Nucleus accumbens (tissue), 56 donors: ENCODE measurements around the gene MRRF.
A peak's percentile ranks its signal among the peaks of the same experiment; 100 is the strongest.
"Not testable (repeated sequence)": the region's sequence is repeated elsewhere in the genome, so short reads cannot be mapped to it uniquely, and the experiment has no call there.

Source experiments
- DNase-seq, 56 donors: peaks; one replicate each; lab custom pipeline; 2025; lab: John Stamatoyannopoulos, UW

The MRRF gene

DNA sequence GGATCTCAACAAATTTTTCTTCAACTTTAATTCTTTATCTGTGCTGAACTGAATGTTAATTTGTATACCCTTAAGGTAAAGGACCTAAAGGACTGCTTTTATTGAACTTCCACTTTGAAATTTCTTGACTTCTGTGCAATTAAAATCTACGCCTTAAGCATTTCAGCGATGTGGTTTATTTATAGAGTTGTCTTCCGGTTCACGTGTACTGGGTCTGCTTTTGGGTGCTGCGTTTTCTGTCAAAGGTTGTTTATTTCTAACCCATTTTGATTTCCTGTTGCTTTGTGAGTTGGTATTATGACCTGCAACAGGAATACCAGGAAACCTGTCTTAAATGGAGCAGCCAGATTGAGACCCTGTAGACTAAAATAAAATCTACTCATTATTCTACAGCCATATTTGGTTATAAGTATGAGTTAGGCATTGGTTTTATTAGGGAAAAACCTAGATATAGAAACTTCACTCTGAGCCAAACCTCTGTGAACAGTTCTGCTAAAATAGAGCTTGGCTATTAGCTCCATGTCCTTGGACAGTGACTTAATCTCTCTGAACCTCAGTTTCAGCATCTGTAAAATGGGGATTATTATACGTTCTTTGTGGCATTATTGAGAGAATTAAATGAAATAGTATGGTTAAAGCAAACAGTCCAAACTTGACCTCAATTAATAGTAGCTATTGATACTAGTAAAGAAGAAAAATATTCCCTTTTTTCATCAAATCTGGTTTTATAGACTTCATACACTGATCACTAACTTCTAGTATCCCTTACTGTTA, 3.5 kb downstream of the MRRF start:
- no peak for DNase-seq

DNA sequence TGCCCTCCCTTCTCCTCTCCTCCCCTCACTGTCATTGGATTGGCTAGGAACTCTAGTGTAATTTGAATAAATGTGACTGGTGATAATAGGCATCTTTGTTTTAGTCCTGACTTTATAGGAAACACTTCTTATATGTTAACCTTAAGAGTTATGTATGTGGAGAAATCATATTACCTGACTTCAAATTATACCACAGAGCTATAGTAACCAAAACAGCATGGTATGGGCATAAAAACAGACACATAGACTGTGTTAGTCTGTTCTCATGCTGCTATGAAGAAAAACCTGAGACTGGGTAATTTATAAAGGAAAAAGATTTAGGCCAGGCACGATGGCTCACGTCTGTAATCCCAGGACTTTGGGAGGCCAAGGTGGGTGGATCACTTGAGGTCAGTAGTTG, 9.4 kb downstream of the MRRF start:
- no peak for DNase-seq

DNA sequence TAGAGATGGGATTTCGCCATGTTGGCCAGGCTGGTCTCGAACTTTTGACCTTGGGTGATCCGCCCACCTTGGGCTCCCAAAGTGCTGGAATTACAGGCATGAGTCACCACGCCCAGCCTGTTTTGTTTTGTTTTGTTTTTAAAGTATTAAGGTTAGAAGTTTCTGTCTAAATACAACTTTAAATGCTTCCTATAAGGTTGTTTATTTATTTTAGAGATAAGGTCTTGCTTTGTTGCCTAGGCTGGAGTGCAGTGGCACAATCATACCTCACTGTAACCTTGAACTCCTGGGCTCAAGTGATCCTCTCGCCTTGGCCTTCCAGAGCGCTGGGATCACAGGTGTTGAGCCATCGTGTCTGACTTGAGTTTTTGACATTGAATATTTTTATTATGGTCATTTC, 11.4 kb downstream of the MRRF start:
- DNase-seq, result no peak

DNA sequence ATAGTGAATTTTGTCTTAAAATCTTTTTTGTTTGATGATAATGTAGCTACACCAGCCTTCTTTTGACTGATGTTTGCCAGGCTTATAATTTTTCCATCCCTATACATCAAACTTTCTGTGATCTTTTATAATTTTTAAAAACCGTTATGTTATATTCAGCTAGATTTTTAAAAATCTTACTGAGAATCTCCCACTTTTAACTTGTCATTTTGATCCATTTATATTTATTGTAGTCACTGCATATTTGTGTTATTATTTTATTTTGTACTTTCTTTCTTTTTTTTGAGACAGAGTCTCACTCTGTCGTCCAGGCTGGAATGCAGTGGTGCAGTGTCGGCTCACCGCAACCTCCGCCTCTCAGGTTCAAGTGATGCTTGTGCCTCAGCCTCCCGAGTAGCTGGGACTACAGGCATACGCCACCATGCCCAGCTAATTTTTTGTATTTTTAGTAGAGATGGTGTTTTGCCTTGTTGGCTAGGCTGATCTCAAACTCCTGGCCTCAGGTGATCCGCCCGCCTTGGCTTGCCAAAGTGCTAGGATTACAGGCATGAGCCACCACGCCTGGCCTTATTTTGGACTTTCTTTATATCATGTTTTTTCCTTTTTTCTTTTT, 12.7 kb downstream of the MRRF start:
- no peak for DNase-seq

DNA sequence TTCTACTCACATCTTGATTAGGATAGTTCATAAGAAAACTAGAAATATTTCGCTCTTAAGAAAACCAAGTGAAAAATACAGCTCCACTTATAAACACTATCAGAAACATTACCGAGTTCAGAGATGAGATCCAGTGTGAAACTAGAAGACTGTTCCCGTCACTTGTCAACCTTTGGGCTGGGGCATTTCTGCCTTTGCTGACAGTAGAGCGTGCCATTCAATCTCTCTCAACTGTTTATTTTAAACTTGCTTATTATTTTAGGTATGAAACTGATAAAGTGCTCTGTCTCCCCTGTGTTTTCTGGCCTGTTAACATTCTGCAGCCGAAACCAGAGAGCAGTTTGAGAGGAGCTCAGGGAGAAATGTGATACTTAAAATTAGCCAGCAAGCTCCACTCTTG, 16.7 kb downstream of the MRRF start:
- no peak for DNase-seq

DNA sequence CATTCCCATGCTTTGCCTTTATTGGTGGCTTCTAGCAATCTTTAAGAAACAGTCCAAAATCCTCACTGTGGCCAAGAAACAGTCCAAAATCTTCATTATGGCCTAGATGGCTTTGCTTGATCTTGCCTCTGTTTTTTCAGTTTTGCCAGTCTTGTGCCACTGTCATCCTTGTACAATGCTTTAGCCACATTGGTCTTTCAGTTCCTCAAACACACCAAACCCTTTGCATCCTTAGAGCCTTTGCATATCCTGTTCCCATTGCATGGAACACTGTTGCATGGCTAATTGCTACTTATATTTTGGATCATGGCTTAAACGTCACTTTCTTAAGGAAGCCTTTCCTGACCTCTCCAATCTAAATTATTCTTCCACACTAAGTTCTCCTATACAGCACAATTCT, 22.1 kb downstream of the MRRF start:
- DNase-seq, result no peak

DNA sequence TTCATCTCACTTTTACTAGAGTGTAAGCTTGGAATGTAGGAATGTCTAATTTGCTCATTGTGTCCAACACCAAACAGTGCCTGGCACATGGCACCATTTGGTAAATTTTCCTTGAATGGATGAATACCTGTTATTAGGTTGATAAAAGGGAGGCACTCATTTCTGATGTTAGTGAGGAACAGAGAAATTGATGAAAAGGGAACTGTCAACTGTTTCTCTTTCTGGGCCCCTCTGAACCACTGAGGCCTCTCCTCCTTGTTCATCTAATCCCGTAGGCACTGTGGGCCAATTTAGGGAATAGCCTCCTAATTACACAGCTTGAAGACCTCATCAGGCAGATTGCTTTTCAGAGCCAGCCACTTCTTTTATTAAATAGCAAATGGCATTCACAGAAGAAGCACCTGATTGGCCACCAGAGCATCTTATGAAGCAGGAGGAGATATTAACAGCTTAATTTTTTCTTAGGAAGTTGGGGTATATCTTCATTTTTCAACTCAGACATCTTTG, 22.6 kb downstream of the MRRF start:
- no peak for DNase-seq

DNA sequence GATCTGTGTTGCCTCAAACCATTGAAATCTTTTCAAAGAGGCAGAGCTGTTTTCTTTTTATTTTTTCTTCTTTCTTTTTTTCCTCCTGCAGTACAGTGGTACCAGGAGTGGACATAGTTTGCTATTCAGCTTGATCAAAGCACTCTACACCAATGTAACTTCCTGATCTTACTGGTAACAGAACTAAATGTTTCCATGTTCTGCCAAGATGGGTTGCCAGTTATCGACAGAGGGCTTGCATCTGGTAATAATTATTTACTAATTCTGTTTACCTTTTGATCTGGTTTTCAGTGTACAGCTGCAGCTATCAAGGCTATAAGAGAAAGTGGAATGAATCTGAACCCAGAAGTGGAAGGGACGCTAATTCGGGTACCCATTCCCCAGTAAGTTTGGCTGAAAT, 26.8 kb downstream of the MRRF start:
- no peak for DNase-seq

DNA sequence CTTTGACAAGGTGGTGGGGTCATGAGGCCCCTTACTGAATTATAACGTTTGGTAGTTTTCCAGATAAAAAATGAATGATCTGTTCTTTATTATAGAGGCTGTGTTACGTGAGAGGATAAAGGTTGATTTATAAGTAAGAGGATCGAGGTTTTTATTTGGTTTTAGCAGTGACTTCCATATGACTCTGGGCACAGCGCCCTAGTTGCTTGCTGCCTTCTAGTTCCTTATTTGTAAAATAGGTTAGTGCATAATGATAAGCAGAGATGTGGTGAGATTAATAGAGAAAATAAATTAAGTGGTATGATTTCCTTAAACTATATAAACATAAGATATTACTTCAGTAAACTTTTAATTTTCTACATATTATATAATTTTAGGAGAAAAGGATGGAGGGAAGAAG, 29.8 kb downstream of the MRRF start:
- DNase-seq, result no peak

DNA sequence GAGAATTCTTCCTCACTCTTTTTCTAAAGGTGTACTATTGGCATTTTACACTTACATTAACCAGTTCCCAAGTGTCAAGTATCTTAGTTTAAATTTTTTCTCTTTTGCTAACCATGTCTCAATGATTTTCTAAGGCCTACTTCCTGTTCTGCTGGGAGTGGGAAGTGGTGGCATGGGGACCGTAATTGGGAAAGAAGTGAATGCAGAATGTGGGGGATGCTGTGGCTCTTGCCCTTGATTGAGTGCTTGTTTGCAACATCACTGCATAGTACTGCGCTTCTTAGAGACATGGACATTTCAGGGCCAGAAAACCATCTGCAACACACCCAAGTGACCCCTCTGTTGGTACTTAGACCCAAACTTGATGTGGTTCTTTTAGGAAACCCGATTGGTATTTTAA, 32.8 kb downstream of the MRRF start:
- no peak for DNase-seq

DNA sequence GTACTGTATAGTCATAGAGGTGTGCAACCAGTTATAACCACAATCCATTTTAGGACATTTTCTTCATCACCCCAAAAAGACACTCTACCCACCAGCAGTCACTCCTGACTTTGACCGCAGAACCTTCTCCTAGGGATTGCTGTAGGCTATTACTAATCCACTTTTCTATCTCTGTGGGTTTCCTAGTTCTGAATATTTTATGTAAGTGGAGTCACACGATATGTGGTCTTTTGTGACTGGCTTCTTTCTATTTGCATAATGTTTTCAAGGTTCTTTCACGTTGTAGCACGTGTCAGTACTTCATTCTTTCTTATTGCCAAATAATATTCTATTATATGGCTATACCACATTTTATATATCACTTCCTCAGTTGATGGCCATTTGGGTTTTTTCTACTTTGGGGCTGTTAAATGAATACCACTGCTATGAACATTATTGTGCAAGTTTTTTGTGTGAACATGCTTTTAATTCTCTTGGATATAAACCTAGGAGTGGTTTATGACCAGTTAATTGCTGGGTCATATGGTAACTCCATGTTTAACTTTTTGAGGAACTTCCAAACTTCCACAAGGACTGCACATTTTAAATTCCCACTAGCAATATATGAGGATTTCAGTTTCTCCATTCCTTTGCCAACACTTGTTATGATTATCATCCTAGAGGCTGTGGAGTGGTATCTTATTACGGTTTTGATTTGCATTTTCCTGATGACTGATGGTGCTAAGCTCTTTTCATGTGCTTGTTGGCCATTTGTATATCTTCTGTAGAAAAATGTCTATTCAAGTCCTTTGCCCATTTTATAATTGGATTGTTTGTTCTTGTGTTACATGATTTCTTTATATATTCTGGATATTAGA, 37.8 kb downstream of the MRRF start:
- DNase-seq, result no peak

DNA sequence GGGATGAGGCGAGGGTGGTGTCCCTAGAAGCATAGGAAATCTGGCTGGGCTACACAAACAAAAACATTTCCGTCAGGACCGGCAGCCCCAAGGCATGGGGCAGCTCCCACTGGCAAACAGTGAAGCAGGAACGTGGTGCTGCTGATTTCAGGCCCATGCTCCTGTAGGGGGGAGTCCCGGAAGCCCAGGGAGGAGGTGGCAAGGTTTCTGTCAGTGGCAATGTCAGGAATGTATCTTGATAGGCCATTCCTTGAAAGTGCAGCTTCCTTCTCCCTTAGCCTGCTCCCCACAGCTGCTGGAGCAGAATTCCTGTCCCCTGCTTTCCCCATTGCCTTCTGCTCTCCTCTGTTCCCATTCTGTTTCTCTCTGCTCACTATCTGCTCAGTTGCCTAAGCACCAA, 42.4 kb downstream of the MRRF start:
- DNase-seq, result no peak

DNA sequence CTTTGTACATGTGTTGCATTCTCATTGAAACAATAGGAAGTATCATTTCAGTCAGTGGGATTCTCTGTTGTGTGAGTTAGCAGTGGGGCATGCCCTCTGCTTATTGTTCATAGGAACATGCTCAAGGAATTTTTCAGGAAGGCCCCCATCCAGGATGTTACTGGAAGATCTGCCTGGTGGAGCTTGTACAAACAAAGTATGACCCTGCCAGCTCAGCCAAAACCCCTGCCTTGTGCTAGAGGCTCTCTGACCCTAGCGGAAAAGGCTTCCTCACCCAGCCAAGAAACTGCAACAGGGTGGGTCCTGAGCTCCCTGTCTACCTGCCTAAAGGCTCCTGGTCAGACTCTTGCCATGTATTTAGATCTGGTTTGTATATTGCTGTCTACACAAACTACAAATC, 43.2 kb downstream of the MRRF start:
- no peak for DNase-seq

DNA sequence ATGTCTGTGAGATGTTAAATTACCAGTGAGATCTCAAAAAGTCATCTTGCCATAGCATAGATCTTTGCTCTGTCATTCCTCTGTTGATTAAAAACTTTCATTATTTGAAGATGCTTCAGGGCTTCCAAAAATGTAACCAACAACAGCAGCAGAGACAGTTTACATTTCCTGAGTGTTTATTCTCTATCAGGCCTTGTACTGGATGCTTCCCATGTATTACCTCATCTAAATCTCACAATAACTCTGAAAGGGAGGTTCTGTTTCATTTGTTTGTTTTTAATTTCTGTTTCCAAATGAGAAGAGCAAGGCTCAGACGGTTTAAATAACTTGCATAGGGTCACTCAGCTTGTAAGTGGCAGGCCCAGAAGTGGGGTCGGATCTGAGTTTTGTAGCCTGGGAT, 45.2 kb downstream of the MRRF start:
- DNase-seq, result no peak

DNA sequence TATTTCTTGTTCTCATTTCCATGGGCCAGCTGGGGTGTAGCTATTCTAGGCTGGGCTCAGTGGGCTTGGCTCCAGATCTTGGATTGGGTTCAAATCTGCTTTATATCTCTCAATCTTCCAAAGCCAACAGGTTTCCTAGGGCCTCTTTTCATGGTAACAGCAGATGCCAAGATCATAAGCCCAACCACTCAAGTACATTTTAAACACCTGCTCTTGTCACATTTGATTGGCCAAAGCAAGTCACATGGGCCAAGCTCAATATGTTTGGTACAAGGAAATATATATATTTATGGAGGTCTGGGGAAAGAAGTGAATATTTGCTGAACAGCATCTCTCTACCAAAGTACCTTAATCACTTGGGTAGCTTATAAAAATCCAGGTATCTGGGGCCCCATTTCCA, 49.5 kb downstream of the MRRF start:
- DNase-seq, result no peak

DNA sequence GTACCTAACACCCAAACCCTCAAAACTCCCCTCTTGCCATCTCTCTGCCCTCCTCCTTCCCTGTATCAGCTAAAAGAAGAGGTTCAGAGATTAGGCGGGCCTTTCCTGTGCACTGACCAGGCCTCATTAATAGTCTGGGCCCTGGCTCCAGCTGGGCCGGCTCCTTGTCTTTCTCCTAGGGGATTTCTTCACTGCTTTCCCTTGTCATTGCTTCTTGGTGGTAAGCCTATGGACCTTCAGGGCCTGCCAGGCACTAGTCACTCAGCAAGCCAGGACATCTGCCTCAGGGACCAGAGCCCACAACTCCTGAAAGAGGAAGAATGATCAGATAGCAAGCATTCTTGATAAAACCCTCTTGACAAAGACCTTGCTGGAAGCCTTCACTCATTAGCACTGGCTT, 50.9 kb downstream of the MRRF start:
- no peak for DNase-seq

DNA sequence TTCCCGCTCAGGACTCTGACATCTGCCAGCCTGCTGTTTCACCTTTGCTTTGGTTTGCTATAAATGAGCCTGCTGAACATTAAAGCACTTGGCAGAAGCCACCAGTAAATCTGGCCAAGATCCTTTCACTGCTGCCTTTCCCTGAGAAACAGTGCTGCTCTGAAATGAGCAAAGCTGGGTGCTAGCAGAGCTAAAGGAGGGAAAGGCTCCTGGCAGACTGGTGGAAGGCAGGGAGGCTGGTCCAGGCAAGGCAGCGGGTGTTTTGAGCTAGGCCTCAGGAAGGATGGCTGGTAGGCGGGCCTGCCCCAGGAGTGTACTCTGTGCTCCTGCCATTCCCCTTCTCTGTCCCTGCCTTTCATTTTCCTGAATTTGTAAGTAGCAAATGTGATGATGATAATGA, 53.6 kb downstream of the MRRF start:
- DNase-seq, result peak in 17 of 56 donors; percentile 6 to 60 (median 21)

DNA sequence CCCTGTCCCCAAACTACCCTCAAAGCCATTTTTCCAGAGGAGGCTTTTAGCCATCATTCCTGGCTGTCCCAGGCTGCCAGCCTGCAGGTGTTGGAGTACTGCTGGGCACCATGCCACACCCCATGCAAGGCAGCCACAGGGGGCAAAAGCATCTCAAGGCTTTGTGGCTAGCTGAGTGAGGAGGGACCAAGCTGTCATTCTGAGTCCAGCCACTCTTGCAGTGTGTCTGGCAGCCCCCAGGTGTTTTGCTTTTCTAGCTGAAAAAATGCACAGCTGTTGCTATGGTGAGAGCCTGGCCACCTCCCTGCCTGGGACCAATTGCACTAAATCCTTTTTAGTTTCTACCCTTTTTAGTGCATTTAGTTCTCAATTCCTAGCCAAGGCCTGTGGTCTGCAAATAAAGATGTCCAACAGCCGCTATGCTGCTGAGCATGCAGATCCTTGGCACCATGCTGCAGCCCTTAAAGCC, 55.8 kb downstream of the MRRF start:
- DNase-seq, result peak in 4 of 56 donors; percentile 7 to 22 (median 13)

DNA sequence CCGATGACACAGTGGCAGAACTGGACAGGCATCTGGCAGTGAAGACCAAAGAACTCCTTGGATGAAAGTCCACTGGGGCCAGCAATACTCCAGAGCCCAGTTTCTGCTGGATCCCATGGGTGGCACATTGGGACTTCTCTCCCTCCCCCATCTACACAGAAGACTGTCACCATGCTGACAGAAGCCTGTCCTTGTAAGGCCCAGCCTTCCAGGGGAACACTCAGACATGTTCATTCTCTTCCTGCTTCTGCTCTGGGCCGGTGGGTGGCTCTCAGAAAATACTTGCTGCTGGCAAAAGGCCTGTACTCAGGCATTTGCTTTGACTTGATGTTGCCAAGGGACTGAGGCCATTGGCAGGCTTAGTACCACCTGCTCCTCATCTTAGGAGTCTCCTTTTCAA, 57.9 kb downstream of the MRRF start:
- peak in 3 of 56 donors; percentile 7 to 13 (median 11) for DNase-seq

DNA sequence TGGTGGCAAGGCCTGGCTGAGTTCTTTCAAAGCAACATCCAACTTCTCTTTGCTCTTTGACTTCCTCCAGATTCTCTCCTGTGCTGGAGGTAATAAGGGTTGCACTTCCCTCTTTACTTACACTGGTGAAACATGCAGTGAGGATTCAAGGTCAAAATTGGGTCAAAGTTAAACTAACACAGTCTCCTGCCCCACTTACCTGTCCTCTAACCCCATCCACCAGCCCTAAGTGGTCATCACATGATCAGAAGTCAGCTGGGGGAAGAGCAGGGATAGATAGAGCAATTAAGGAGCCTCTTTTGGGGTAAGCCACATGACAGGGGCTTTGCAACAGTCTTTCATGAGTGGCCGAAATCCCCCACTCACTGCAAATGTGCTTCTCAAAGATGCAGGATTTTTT, 60.0 kb downstream of the MRRF start:
- DNase-seq, result not testable (repeated sequence)

DNA sequence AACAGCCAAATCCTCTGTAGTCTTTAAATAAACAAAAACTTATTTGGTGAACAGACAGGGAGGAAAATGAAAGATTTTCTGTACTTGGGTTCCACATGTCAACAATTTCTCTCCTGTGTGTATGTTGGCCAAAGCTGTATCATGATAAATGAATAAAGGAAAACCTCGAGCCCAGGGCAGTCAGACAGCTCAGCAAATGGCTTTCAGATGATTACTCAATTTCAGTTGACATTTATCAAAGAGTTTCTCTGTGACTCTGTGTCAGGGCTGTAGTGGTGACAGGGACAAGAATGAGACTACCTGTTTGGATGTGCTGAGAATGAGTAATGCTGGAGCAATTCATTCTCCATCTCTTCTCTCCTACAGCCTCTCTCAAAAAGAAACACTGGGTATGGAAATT, 60.4 kb downstream of the MRRF start:
- DNase-seq, result no peak
